HEK293T (cell line): Measurements from ENCODE around the gene SFXN1.
A peak's percentile ranks its signal among the peaks of the same experiment; 100 is the strongest.

Experiments
- CTCF ChIA-PET: fragments of 350-600 bp; formaldehyde crosslinking; extraction: SDS; loops from one replicate; lab custom pipeline; 2021; ENCODE audit warnings: antibody characterized with exemption, inconsistent platforms; lab: Yijun Ruan, JAX
- POLR2A ChIA-PET: fragments of 350-600 bp; formaldehyde crosslinking; extraction: SDS; loops from one replicate; lab custom pipeline; 2020; ENCODE audit warnings: antibody characterized with exemption, inconsistent platforms; lab: Yijun Ruan, JAX
- DNase-seq: peaks from one replicate; pipeline ENCODE4 v3.0.0; 2012; ENCODE audit warnings: mixed read lengths; ENCODE audit errors: extremely low spot score
- ARNT ChIP-seq: fragments of 450-650 bp; IDR thresholded peaks from 2 replicates; pipeline ENCODE4 v1.6.1; 2017; ENCODE audit warnings: mild to moderate bottlenecking
- BHLHE40 ChIP-seq: fragments of 450-650 bp; IDR thresholded peaks from 2 replicates; pipeline ENCODE4 v1.6.1; 2016; ENCODE audit warnings: mild to moderate bottlenecking, moderate library complexity, borderline replicate concordance
- CTBP1 ChIP-seq: fragments of 450-650 bp; IDR thresholded peaks from 2 replicates; pipeline ENCODE4 v1.6.1; 2016; ENCODE audit warnings: borderline replicate concordance
- ELF4 ChIP-seq: fragments of 450-650 bp; IDR thresholded peaks from 2 replicates; pipeline ENCODE4 v1.6.1; 2017; ENCODE audit warnings: antibody characterized with exemption
- FOXA1 ChIP-seq: fragments of 450-650 bp; IDR thresholded peaks from 2 replicates; pipeline ENCODE4 v1.6.1; 2016; ENCODE audit warnings: mild to moderate bottlenecking
- FOXK2 ChIP-seq: fragments of 450-650 bp; IDR thresholded peaks from 2 replicates; pipeline ENCODE4 v1.6.1; 2016; ENCODE audit warnings: mild to moderate bottlenecking
- FOXM1 ChIP-seq: fragments of 450-650 bp; IDR thresholded peaks from 2 replicates; pipeline ENCODE4 v1.6.1; 2017; ENCODE audit warnings: mild to moderate bottlenecking, borderline replicate concordance
- HDGF ChIP-seq: fragments of 450-650 bp; IDR thresholded peaks from 2 replicates; pipeline ENCODE4 v1.6.1; 2017; ENCODE audit warnings: antibody characterized with exemption, borderline replicate concordance
- L3MBTL2 ChIP-seq: fragments of 450-650 bp; conservative IDR thresholded peaks from 2 replicates; pipeline ENCODE4 v1.6.1; 2016; ENCODE audit warnings: mild to moderate bottlenecking
- LEF1 ChIP-seq: fragments of 450-650 bp; IDR thresholded peaks from 2 replicates; pipeline ENCODE4 v1.6.1; 2017; ENCODE audit warnings: mild to moderate bottlenecking, borderline replicate concordance
- NFRKB ChIP-seq: fragments of 450-650 bp; IDR thresholded peaks from 2 replicates; pipeline ENCODE4 v1.6.1; 2016; ENCODE audit warnings: mild to moderate bottlenecking, moderate library complexity
- PKNOX1 ChIP-seq: fragments of 450-650 bp; IDR thresholded peaks from 2 replicates; pipeline ENCODE4 v1.6.1; 2016
- SP1 ChIP-seq: fragments of 450-650 bp; IDR thresholded peaks from 2 replicates; pipeline ENCODE4 v1.6.1; 2017
- SUZ12 ChIP-seq: fragments of 450-650 bp; IDR thresholded peaks from 2 replicates; pipeline ENCODE4 v1.6.1; 2016; ENCODE audit warnings: mild to moderate bottlenecking
- TARDBP ChIP-seq: fragments of 450-650 bp; IDR thresholded peaks from 2 replicates; pipeline ENCODE4 v1.6.1; 2016
- ZNF384 ChIP-seq: fragments of 450-650 bp; IDR thresholded peaks from 2 replicates; pipeline ENCODE4 v1.6.1; 2016

SFXN1 gene

DNA sequence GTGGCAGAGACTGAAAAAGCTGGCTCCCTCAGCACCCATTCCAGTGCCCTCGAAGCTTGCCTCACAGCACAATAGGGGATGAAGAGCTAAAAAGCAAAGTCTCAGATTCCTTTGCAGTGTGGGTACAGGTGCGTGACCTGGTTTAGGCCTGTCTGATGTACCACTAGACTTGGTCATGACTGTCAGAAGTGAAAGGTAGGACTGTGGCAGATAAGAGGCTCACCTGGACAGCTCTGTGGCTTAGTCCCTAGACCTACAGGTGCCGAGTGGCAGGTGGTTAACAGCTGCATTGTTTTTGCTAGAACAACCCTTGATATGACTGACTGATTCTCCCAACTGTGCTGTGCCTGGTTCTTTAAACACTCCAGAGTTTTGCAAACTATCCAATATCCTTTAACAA is 14.7 kb upstream of the SFXN1 start:
- no peak for DNase-seq
- ChIA-PET POLR2A (interaction anchor here (2.0 kb wide), 1 partner anchor 14 kb away, joined by 12 read pairs; the partner anchor contains the start of gene SFXN1), CTCF (interaction anchor here (0.6 to 2.8 kb wide), 8 partner anchors 12 to 511 kb away, joined by 3 to 33 read pairs (median 7); partner anchors contain the start of gene SFXN1)
- TF ChIP-seq FOXM1, result no peak
- no peak for TF ChIP-seq NFRKB
- no peak for TF ChIP-seq HDGF
- TF ChIP-seq ZNF384, result no peak
- TF ChIP-seq FOXK2, result no peak
- TF ChIP-seq TARDBP, result no peak
- TF ChIP-seq ELF4, result no peak
- TF ChIP-seq FOXA1, result no peak
- no peak for TF ChIP-seq PKNOX1

GRCh38 chr5:175464074-175464941 is 14.1 kb upstream of the SFXN1 start:
- POLR2A ChIA-PET, result interaction anchor here (2.0 kb wide), 1 partner anchor 14 kb away, joined by 12 read pairs; the partner anchor contains the start of gene SFXN1

DNA sequence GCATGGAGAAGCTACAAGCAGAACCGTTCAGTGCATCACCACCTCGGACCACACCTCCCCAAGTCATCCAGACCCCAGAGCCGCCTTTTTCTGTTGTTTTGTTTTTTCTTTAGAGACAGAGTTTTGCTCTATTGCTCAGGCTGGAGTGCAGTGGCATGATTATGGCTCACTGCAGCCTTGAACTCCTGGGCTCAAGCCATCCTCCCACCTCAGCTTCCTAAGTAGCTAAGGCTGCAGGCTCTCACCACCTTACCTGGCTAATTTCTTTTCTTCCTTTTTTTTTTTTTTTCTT is 13.5 kb upstream of the SFXN1 start:
- TF ChIP-seq L3MBTL2 (no peak), ELF4 (no peak), SUZ12 (no peak), ZNF384 (no peak), HDGF (no peak), ARNT (no peak)
- no peak for DNase-seq
- POLR2A ChIA-PET, result interaction anchor here (2.0 kb wide), 1 partner anchor 13 kb away, joined by 12 read pairs; the partner anchor contains the start of gene SFXN1
- CTCF ChIA-PET, result interaction anchor here (0.6 to 2.8 kb wide), 15 partner anchors 11 to 517 kb away, joined by 3 to 33 read pairs (median 5); partner anchors contain the start of genes DRD1 and SFXN1

More at GRCh38 chr5:175464074-175464941, 14.1 kb upstream of the SFXN1 start:
- CTCF ChIA-PET, result interaction anchor here (0.5 to 2.8 kb wide), 20 partner anchors 10 to 516 kb away, joined by 3 to 33 read pairs (median 3); partner anchors contain the start of genes DRD1 and SFXN1
- no peak for TF ChIP-seq SUZ12
- TF ChIP-seq FOXK2, result no peak
- TF ChIP-seq ELF4, result no peak
- no peak for TF ChIP-seq ZNF384
- no peak for TF ChIP-seq L3MBTL2
- TF ChIP-seq HDGF, result no peak
- TF ChIP-seq FOXA1, result no peak
- TF ChIP-seq CTBP1, result no peak
- TF ChIP-seq NFRKB, result no peak
- no peak for TF ChIP-seq ARNT
- TF ChIP-seq BHLHE40, result no peak
- TF ChIP-seq FOXM1, result no peak
- no peak for TF ChIP-seq LEF1
- no peak for TF ChIP-seq PKNOX1
- DNase-seq, result peak; percentile 73

DNA sequence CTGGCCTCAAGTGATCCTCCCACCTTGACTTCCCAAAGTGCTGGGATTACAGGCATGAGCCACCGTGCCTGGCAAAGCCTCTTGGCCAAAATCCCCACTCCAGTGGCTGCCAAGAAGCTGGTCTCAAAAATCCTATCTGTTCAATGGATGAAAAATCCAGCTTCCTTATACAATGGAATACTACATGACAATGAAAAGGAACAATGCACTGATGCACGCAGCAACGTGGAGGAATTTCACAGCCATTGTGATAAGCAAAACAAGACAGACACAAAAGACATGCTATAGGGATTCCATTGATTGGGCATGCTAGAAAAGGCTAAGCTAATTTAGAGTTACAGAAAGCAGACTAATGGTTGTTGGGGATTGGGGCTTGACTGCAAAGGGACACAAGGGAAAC is 13.1 kb upstream of the SFXN1 start:
- no peak for TF ChIP-seq HDGF
- no peak for DNase-seq
- POLR2A ChIA-PET, result interaction anchor here (2.0 kb wide), 1 partner anchor 13 kb away, joined by 12 read pairs; the partner anchor contains the start of gene SFXN1
- CTCF ChIA-PET, result interaction anchor here (0.6 to 2.8 kb wide), 15 partner anchors 11 to 517 kb away, joined by 3 to 33 read pairs (median 5); partner anchors contain the start of genes DRD1 and SFXN1

DNA sequence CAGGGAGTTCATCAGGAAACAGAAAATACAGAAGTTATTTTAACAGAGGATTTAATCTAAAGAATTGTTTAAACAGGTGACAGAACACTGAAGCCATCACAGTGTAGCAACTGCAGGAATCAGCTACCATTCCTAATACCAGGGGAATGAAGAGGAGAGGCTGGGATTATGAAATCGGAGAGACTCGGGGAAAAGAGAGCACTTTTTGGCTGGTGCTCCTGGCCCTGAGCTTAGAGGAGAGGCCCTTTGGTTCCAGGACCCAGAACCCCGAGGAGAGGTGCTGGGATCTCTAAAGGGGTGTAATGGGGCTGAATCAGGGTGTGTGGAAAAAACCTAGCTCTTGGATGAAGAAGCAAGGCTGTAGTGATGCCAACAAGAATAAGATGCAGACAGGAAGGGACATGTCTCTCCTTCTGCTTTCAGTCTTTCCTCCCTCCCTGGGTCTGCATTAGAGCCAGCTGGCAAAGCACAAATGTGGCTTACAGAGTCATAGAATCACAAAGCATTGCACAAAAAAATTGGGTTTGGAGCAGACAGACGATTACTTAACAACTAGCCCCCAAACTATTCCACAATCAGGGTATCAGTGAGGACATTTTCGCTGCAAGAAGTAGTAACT is 11.6 kb upstream of the SFXN1 start:
- DNase-seq, result no peak
- ChIA-PET POLR2A (interaction anchor here (2.2 kb wide), 1 partner anchor 11 kb away, joined by 8 read pairs; the partner anchor contains the start of gene SFXN1), CTCF (no interaction called here)
- TF ChIP-seq BHLHE40 (no peak), FOXK2 (no peak), ZNF384 (no peak), NFRKB (no peak), SP1 (no peak), FOXM1 (no peak), L3MBTL2 (no peak), SUZ12 (no peak), HDGF (no peak), CTBP1 (no peak), ELF4 (no peak), FOXA1 (no peak), ARNT (no peak)

DNA sequence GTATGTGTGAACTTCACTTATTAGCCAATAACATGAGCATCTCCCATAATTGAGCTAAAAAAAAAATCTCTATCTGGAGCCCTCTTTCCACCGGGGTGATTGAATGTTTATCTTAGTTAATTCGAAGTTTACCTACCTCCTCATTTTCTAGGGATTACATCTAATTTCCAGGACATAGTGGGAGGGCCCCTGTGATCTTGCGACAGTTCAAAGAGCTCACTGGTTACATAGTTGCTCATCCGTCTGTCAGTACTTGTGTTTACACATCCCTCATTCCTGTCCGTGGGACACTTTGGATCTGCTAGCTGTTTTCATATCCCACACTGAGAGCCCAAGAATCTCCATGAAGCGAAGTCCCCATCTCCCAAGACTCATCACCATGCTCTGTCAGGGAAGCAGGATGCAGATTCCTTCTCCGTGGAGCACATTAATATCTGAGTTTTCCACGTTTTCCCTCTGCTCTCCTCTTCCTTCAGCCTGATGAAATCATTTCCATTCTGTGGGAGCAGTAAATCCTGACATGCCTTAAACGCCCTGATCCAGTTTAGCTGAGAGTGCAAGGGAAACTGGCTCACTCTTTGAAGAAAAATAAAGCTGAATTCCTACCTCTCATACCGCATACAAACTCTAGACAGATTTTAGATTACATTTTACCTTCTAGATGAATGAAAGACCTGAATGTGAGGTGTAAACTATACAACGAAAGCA is 10.2 kb upstream of the SFXN1 start:
- DNase-seq, result no peak
- TF ChIP-seq ARNT (no peak), SP1 (no peak), FOXM1 (no peak), CTBP1 (no peak), ZNF384 (no peak), PKNOX1 (no peak), L3MBTL2 (no peak), LEF1 (no peak), ELF4 (no peak)
- POLR2A ChIA-PET, result interaction anchor here (2.2 to 2.3 kb wide), 2 partner anchors 10 kb away, joined by 8 to 9 read pairs; partner anchors contain the start of gene SFXN1
- CTCF ChIA-PET, result interaction anchor here (0.6 kb wide), 1 partner anchor 452 kb away, joined by 4 read pairs; no protein-coding TSS in a partner anchor
